Panc1 (cell line): Measurements from ENCODE around the gene SDHD. TPM values are rescaled to one million over a fixed set of nuclear protein-coding genes. Genes with fewer than 3 reads are reported as not detected.

ENCODE experiments used
- ATAC-seq: fragments of 200-7000 bp; cut with Tn5 transposase; 2 replicates; pipeline ENCODE4 v1.9.1; 2020; ENCODE audit warnings: mild to moderate bottlenecking, moderate library complexity
- BruUV-seq: library from RNA; stranded (reverse); fragments of 400-500 nt; replicated peaks from 2 replicates; lab custom pipeline; 2021; lab: Mats Ljungman, UMichigan
- CTCF ChIA-PET: fragments of 300-600 bp; sonication (Branson Sonifier 250); formaldehyde crosslinking; loops from one replicate; lab custom pipeline; 2022; ENCODE audit warnings: antibody characterized with exemption; lab: Charles Lee
- POLR2A ChIA-PET: fragments of 300-600 bp; sonication (Branson Sonifier 250); formaldehyde crosslinking; loops from one replicate; lab custom pipeline; 2022; ENCODE audit warnings: antibody characterized with exemption; lab: Charles Lee
- DNase-seq: peaks from one replicate; pipeline ENCODE4 v3.0.0-alpha.2; 2010; ENCODE audit warnings: low read depth, low spot score
- H3K27ac ChIP-seq: 2 replicates; pipeline ENCODE4 v1.5.1; 2011; ENCODE audit warnings: mild to moderate bottlenecking, low read length, inconsistent platforms
- H3K27me3 ChIP-seq: fragments of 200-500 bp; sonication (Bioruptor generic); 2 replicates; pipeline ENCODE4 v1.6.0; 2014; ENCODE audit warnings: low read length, inconsistent platforms; ENCODE audit not compliant: control insufficient read depth, insufficient read depth
- H3K36me3 ChIP-seq: fragments of 200-500 bp; sonication (Bioruptor generic); 2 replicates; pipeline ENCODE4 v1.5.1; 2014; ENCODE audit warnings: inconsistent platforms, mild to moderate bottlenecking, low read length, moderate library complexity; ENCODE audit not compliant: control insufficient read depth, insufficient read depth
- H3K4me1 ChIP-seq: 2 replicates; pipeline ENCODE4 v1.5.1; 2011; ENCODE audit warnings: inconsistent platforms, mild to moderate bottlenecking, low read length, moderate library complexity; ENCODE audit not compliant: control insufficient read depth, insufficient read depth
- H3K4me3 ChIP-seq, 2 experiments: 2 replicates each; pipeline ENCODE4 v1.5.1; 2011 to 2012; ENCODE audit warnings: low read depth in 2 of 2, low read length in 2 of 2, mild to moderate bottlenecking in 2 of 2, inconsistent platforms in 1 of 2, moderate library complexity in 1 of 2
- H3K9me3 ChIP-seq: fragments of 200-500 bp; sonication (Bioruptor generic); 2 replicates; pipeline ENCODE4 v1.5.1; 2014; ENCODE audit warnings: low read depth, mild to moderate bottlenecking, inconsistent platforms, low read length, moderate library complexity; ENCODE audit not compliant: control insufficient read depth, insufficient read depth
- CTCF ChIP-seq: fragments of 450-650 bp; IDR thresholded peaks from 2 replicates; pipeline ENCODE4 v1.5.1; 2017; ENCODE audit warnings: mild to moderate bottlenecking
- POLR2AphosphoS5 ChIP-seq: IDR thresholded peaks from 2 replicates; pipeline ENCODE4 v1.6.1; 2012; ENCODE audit warnings: mild to moderate bottlenecking, low read depth, low read length, moderate library complexity
- REST ChIP-seq, 2 experiments: IDR thresholded peaks; 2 replicates each; pipeline ENCODE4 v1.6.1; 2011 to 2012; ENCODE audit warnings: low read depth in 2 of 2, control low read depth in 1 of 2, low read length in 1 of 2, mild to moderate bottlenecking in 1 of 2, moderate library complexity in 1 of 2; ENCODE audit not compliant: insufficient read depth in 1 of 2
- SIN3A ChIP-seq: IDR thresholded peaks from 2 replicates; pipeline ENCODE4 v1.6.1; 2012; ENCODE audit warnings: low read depth, mild to moderate bottlenecking, low read length, moderate library complexity, borderline replicate concordance; ENCODE audit not compliant: insufficient read depth
- TCF7L2 ChIP-seq: IDR thresholded peaks from 2 replicates; pipeline ENCODE4 v1.6.1; 2011; ENCODE audit warnings: mild to moderate bottlenecking, low read depth, low read length, inconsistent platforms
- in situ Hi-C: cut with HindIII; loops from 2 replicates; pipeline ENCODE4 v1.10.0; 2016; ENCODE audit warnings: low sequenced_read_pairs, low pct_unique_long_range_greater_than_20kb
- intact Hi-C: fragments of 100-400 bp; cut with micrococcal nuclease; formaldehyde crosslinking; loops from one replicate; pipeline ENCODE4 v1.10.0; 2022; ENCODE audit not compliant: unreplicated experiment
- total RNA-seq: library from RNA; stranded (reverse); gene quantifications from one replicate; pipeline ENCODE4 v1.2.1, GENCODE V29; 2021; ENCODE audit not compliant: unreplicated experiment

SDHD gene
- total RNA-seq, 1 experiment from 2014 or later, result 166 TPM

DNA sequence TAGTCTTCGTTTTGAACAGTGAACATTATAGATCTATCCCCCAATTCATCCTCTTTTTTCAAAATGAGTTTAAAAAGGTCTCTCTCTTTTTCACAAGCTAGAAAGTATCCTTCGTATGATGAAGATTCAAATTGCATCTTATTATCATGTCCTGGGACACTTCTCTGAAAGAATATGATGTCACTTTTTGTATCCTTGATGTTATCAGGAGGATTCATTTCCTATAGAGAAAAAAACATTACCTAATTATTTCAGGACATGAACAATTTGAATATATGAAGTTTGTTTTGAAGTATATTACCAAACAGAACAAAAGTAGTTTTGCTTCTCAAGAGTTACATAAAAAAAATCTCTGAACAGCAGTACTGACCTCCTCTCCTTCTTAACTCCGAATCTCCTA, 56.9 kb downstream of the SDHD start:
- TF ChIP-seq CTCF (no peak), TCF7L2 (no peak), SIN3A (no peak), REST (IDR thresholded peaks at IDR 0.05; ENCODE audit: insufficient read depth in 1 of 2, low read depth in 2 of 2, low read length in 1 of 2) (no peak), POLR2AphosphoS5 (no peak)
- CTCF ChIA-PET, result no interaction called here

More for the DNA sequence above, 56.9 kb downstream of the SDHD start:
- H3K4me1 ChIP-seq, result no peaks in the 10 kb centered on the region
- BruUV-seq, result TSS peak; percentile 80
- no peaks in the 10 kb centered on the region for H3K36me3 ChIP-seq
- H3K4me3 ChIP-seq, result no peak overlapping the region
- no peak overlapping the region for H3K27ac ChIP-seq
- H3K27me3 ChIP-seq, result no peaks in the 10 kb centered on the region
- POLR2A ChIA-PET, result no interaction called here
- in situ Hi-C loops, result no loop called here
- ATAC-seq (no peak), DNase-seq (no peak)
- intact Hi-C loops, result no loop called here
- no peaks in the 10 kb centered on the region for H3K9me3 ChIP-seq

Other genes starting within 250 kb of the SDHD start
- gene ALG9, start 215.3 kb upstream of the SDHD start, total RNA-seq, result 27.1 TPM
- gene FDXACB1, start 207.7 kb upstream of the SDHD start, total RNA-seq, result 4.1 TPM
- 16.6 TPM for gene CFAP68, start 207.3 kb upstream of the SDHD start, total RNA-seq
- gene CRYAB, start 175.1 kb upstream of the SDHD start, total RNA-seq, result 0.59 TPM
- gene HSPB2, start 174.1 kb upstream of the SDHD start, total RNA-seq, result not detected
- gene C11orf52, start 168.0 kb upstream of the SDHD start, total RNA-seq, result not detected
- 11.7 TPM for gene DIXDC1, start 149.5 kb upstream of the SDHD start, total RNA-seq
- 75.9 TPM for gene DLAT, start 61.5 kb upstream of the SDHD start, total RNA-seq
- gene PIH1D2, start 12.9 kb upstream of the SDHD start, total RNA-seq, result 3.0 TPM
- 19.7 TPM for gene NKAPD1, start 12.6 kb upstream of the SDHD start, total RNA-seq
- 87.3 TPM for gene TIMM8B, start 117 bp upstream of the SDHD start, total RNA-seq
- 22.5 TPM for gene IL18, start 77.2 kb downstream of the SDHD start, total RNA-seq
- gene TEX12, start 80.5 kb downstream of the SDHD start, total RNA-seq, result 0.23 TPM
- 2.5 TPM for gene BCO2, start 88.6 kb downstream of the SDHD start, total RNA-seq
- 64.2 TPM for gene PTS, start 139.6 kb downstream of the SDHD start, total RNA-seq
- not detected for gene PLET1, start 174.0 kb downstream of the SDHD start, total RNA-seq